Measurements from ENCODE around the gene NFKB2.

GRCh38 chr10:102400076-102400475 lies 4.6 kb downstream of the NFKB2 start:
- no peak for TF ChIP-seq EZH2 (IDR thresholded peaks at IDR 0.05; ENCODE audit: insufficient read depth, poor library complexity, severe bottlenecking)
- no peak for TF ChIP-seq EZH2phosphoT487 (IDR thresholded peaks at IDR 0.05; ENCODE audit: insufficient read depth, low read depth)
